Hepatocyte (in vitro differentiated cells): Measurements from ENCODE around the gene TRIM63.

Experiments
- EZH2phosphoT487 ChIP-seq: fragments of 200-600 bp; sonication (generic); IDR thresholded peaks from one replicate; pipeline ENCODE4 v1.6.1; 2018; ENCODE audit warnings: antibody characterized with exemption, mild to moderate bottlenecking, low read depth, moderate library complexity; ENCODE audit not compliant: unreplicated experiment, severe bottlenecking
- TF ChIP-seq, protein P1 (sequence below): fragments of 200-600 bp; sonication (generic); IDR thresholded peaks from 2 replicates; pipeline ENCODE4 v1.5.1; 2016; ENCODE audit warnings: antibody characterized with exemption, mild to moderate bottlenecking; ENCODE audit not compliant: poor library complexity

DNA sequence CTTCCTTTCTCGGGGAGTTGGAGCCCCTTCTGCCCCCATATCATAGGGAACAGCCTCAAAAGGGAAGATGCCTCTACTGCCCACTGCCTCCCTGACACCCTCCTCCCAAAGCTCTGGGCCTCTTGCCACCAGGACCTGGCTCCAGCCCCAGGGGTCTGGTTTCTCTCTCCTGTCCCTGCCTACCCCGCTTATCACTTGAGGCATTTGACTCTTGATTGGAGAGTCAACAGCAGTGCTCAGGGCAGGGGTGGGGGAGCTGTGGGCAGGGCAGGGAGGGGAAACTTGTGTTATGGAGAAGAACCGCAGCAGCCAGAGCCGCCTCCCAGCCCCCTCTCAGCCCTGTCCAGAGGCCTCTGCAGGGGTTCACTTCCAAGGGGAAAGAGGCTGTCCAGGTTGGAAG lies 573 bp downstream of the TRIM63 start:
- TF ChIP-seq, protein P1, sequence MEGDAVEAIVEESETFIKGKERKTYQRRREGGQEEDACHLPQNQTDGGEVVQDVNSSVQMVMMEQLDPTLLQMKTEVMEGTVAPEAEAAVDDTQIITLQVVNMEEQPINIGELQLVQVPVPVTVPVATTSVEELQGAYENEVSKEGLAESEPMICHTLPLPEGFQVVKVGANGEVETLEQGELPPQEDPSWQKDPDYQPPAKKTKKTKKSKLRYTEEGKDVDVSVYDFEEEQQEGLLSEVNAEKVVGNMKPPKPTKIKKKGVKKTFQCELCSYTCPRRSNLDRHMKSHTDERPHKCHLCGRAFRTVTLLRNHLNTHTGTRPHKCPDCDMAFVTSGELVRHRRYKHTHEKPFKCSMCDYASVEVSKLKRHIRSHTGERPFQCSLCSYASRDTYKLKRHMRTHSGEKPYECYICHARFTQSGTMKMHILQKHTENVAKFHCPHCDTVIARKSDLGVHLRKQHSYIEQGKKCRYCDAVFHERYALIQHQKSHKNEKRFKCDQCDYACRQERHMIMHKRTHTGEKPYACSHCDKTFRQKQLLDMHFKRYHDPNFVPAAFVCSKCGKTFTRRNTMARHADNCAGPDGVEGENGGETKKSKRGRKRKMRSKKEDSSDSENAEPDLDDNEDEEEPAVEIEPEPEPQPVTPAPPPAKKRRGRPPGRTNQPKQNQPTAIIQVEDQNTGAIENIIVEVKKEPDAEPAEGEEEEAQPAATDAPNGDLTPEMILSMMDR = no peak
- TF ChIP-seq EZH2phosphoT487 = no peak
